NT2/D1 (cell line): ENCODE measurements around the gene LRPPRC.
"Not testable (repeated sequence)": the region's sequence is repeated elsewhere in the genome, so short reads cannot be mapped to it uniquely, and the experiment has no call there.

Experiments
- SUZ12 ChIP-seq: IDR thresholded peaks from 2 replicates; pipeline ENCODE4 v1.6.1; 2011; ENCODE audit not compliant: insufficient read length, insufficient read depth; ENCODE audit errors: extremely low read depth
- YY1 ChIP-seq: IDR thresholded peaks from 2 replicates; pipeline ENCODE4 v1.6.1; 2011; ENCODE audit not compliant: insufficient read length, insufficient read depth
- ZNF274 ChIP-seq: IDR thresholded peaks from 2 replicates; pipeline ENCODE4 v1.6.1; 2011; ENCODE audit warnings: mild to moderate bottlenecking, low read depth, low read length

- not testable (repeated sequence) for TF ChIP-seq YY1, ZNF274, SUZ12
Measured at GRCh38 chr2:44013205-44013604, 17.4 kb upstream of the LRPPRC start.
